ENCODE measurements around the gene DALRD3. TPM values are rescaled to one million over a fixed set of nuclear protein-coding genes. Genes with fewer than 3 reads are reported as not detected.

Gene DALRD3
- total RNA-seq, 2 donors from 2014 or later, result 50.2 to 60.3 TPM

DNA sequence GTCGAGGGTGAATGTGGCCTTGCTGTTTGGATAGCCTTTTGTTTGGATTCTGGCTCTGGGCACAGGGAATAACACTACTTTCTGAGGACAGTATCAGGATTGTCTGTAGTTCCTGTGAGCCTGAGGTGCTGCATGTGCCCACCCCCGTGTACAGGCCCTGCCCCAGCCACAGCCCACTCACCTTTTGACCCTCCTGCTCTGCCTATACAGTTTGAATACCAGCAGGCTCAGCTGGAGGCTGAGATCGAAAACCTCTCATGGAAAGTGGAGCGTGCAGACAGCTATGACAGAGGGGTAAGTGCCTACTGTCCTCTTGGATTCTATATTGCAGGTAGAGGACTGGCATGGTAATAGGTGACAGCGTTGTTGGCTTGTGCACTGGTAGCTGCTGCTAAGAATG lies 35.7 kb downstream of the DALRD3 start:
- Histone ChIP-seq H3K4me3 (no peak overlapping the region), H3K27me3 (replicated peaks; ENCODE audit: insufficient read depth) (no peaks in the 10 kb centered on the region), H3K27ac (no peak overlapping the region), H3K36me3 (peaks cover 11 to 12% of the 10 kb centered on the region in 2 donors), H3K9me3 (no peaks in the 10 kb centered on the region), H3K4me1 (replicated peaks) (no peaks in the 10 kb centered on the region)
- intact Hi-C loops (cut with DNase I), result loop anchor here (10.0 kb wide), 1 partner anchor 112 kb away; the partner anchor contains the start of gene QRICH1
- no peak for DNase-seq (ENCODE audit: low spot score)
- WGBS, result 76% methylated on average over 5 of the region's 5 CpGs
- no peak for TF ChIP-seq POLR2A (IDR thresholded peaks at IDR 0.05)
- TF ChIP-seq, protein P1, sequence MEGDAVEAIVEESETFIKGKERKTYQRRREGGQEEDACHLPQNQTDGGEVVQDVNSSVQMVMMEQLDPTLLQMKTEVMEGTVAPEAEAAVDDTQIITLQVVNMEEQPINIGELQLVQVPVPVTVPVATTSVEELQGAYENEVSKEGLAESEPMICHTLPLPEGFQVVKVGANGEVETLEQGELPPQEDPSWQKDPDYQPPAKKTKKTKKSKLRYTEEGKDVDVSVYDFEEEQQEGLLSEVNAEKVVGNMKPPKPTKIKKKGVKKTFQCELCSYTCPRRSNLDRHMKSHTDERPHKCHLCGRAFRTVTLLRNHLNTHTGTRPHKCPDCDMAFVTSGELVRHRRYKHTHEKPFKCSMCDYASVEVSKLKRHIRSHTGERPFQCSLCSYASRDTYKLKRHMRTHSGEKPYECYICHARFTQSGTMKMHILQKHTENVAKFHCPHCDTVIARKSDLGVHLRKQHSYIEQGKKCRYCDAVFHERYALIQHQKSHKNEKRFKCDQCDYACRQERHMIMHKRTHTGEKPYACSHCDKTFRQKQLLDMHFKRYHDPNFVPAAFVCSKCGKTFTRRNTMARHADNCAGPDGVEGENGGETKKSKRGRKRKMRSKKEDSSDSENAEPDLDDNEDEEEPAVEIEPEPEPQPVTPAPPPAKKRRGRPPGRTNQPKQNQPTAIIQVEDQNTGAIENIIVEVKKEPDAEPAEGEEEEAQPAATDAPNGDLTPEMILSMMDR (IDR thresholded peaks at IDR 0.05), result no peak
- no peak for TF ChIP-seq POLR2AphosphoS5 (IDR thresholded peaks at IDR 0.05)

DNA sequence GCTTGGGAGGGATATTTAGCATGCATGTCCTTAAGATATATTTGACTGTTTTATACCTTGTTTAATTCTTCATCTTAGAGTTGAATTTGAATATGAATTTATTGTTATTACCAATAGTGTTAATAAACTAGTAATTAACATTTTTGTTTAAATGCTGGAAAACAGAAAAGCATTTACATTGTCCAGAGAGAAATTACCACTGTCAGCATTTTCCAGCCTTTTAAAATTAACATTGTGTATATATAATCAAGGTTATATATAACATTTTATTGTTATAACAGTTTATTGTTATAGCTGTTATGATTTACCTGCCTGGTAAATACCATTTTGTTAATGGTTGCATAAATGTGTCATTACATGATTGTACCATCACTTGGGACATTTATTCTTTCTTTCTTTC lies 36.4 kb downstream of the DALRD3 start:
- intact Hi-C loops (cut with DNase I), result loop anchor here (10.0 kb wide), 1 partner anchor 113 kb away; the partner anchor contains the start of gene QRICH1
- no peaks in the 10 kb centered on the region for H3K27me3 ChIP-seq (replicated peaks; ENCODE audit: insufficient read depth)
- no peak overlapping the region for H3K4me3 ChIP-seq
- H3K9me3 ChIP-seq, result no peaks in the 10 kb centered on the region
- H3K4me1 ChIP-seq (replicated peaks), result no peaks in the 10 kb centered on the region
- no peak overlapping the region for H3K27ac ChIP-seq
- TF ChIP-seq, protein P1 (IDR thresholded peaks at IDR 0.05), result no peak
- TF ChIP-seq POLR2A (IDR thresholded peaks at IDR 0.05) (no peak), POLR2AphosphoS5 (IDR thresholded peaks at IDR 0.05) (no peak)
- DNase-seq (ENCODE audit: low spot score), result no peak
- peaks cover 11 to 12% of the 10 kb centered on the region in 2 donors for H3K36me3 ChIP-seq

DNA sequence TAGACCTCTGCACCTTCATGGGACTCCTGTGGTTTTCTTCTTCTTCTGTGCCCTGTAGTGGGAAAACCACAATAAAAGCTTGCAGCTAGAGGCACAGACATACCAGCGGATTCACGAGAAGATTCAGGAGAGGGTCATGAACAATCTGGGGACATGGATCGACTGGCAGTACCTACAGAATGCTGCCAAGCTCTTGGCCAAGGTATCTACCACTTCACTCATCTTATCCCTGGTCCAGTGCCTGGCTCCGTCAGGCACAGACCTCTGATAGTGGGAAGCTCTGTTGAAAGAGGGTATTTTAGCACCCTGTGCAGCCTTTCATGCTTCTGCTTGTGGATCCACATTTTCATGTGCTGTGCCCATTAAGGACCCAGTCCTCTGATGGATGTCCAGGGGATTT lies 38.1 kb downstream of the DALRD3 start:
- Histone ChIP-seq H3K27ac (no peak overlapping the region), H3K27me3 (replicated peaks; ENCODE audit: insufficient read depth) (no peaks in the 10 kb centered on the region), H3K4me1 (replicated peaks) (no peaks in the 10 kb centered on the region), H3K9me3 (no peaks in the 10 kb centered on the region), H3K36me3 (peaks cover 11 to 12% of the 10 kb centered on the region in 2 donors), H3K4me3 (no peak overlapping the region)
- 90% methylated on average over 4 of the region's 4 CpGs for whole genome bisulfite sequencing
- TF ChIP-seq POLR2AphosphoS5 (IDR thresholded peaks at IDR 0.05) (no peak), POLR2A (IDR thresholded peaks at IDR 0.05) (no peak)
- TF ChIP-seq, protein P1 (IDR thresholded peaks at IDR 0.05), result no peak
- no peak for DNase-seq (ENCODE audit: low spot score)
- intact Hi-C loops (cut with DNase I), result loop anchor here (10.0 kb wide), 1 partner anchor 115 kb away; the partner anchor contains the start of gene QRICH1

DNA sequence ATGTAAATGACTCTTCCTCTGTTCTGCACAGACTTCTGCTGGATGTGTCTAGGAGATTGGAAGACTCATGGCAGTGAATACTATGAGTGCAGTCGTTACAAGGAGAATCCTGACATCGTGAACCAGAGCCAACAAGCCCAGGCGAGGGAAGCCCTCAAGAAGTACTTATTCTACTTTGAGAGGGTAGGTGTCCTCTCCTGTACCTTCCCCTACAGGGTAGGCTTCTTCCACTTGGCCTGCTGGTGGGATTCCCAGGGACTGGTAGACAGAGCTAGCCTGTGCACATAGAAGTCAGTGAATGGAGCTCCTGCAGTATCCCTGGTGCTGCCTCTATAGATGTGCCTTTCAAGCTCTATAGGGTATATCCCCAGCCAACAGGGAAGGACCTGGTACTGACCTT lies 38.9 kb downstream of the DALRD3 start:
- no peak overlapping the region for H3K4me3 ChIP-seq
- H3K4me1 ChIP-seq (replicated peaks), result no peaks in the 10 kb centered on the region
- H3K9me3 ChIP-seq, result no peaks in the 10 kb centered on the region
- no peaks in the 10 kb centered on the region for H3K27me3 ChIP-seq (replicated peaks; ENCODE audit: insufficient read depth)
- no peak for DNase-seq (ENCODE audit: low spot score)
- peaks cover 12 to 16% of the 10 kb centered on the region in 2 donors for H3K36me3 ChIP-seq
- TF ChIP-seq POLR2AphosphoS5 (IDR thresholded peaks at IDR 0.05) (no peak), POLR2A (IDR thresholded peaks at IDR 0.05) (no peak)
- TF ChIP-seq, protein P1 (IDR thresholded peaks at IDR 0.05), result no peak
- no peak overlapping the region for H3K27ac ChIP-seq
- WGBS, result 88% methylated on average over 3 of the region's 3 CpGs
- intact Hi-C loops (cut with DNase I), result no loop called here

DNA sequence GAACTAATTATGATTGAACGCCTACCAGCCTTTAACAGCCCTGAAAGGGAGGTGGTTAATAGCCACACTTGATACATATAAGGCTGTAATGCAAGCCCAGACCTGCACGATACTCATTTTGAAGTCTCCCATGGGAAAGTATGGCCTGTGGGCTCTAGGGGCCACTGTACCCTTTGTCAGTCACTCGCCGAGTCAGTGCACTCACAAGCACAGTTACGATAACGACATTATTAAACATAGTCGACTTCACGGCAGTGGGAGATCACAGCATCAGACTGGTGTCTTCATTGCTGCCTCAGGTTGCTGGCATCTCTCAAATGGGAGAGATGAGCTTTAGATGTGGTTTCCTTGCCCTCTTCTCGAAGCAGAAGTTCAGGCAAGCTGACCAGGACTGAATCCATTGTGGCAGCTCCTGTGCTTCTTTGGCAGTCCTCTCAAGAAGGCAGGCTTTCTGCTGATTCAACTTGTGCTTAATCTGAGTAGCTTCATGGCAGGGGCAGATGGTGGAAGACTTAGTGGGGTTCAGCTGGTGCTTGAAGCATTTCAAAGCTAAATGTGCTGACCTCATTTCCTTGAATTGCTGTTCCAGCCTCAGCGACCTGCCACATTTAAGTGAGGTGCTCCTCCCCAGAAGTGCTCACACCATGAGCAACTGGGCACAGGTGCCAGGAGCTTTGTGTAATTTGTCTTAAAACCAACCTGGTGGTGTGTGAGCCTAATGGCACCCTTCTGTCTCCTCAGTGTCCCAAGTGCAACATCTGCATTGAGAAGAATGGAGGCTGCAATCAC lies 44.1 kb downstream of the DALRD3 start:
- peaks cover 5 to 30% of the 10 kb centered on the region in 2 donors for H3K36me3 ChIP-seq

More for the DNA sequence above, 44.1 kb downstream of the DALRD3 start:
- Histone ChIP-seq H3K4me1 (replicated peaks) (no peaks in the 10 kb centered on the region), H3K27me3 (replicated peaks; ENCODE audit: insufficient read depth) (no peaks in the 10 kb centered on the region), H3K27ac (no peak overlapping the region), H3K4me3 (no peak overlapping the region), H3K9me3 (no peaks in the 10 kb centered on the region)
- intact Hi-C loops (cut with DNase I), result no loop called here
- WGBS, result 88% methylated on average over 10 of the region's 10 CpGs
- no peak for DNase-seq (ENCODE audit: low spot score)
- no peak for TF ChIP-seq POLR2A (IDR thresholded peaks at IDR 0.05)
- TF ChIP-seq POLR2AphosphoS5 (IDR thresholded peaks at IDR 0.05), result no peak
- TF ChIP-seq, protein P1 (IDR thresholded peaks at IDR 0.05), result no peak

Measured in prostate gland (tissue), 2 donors.